DND-41 (cell line): ENCODE results near the gene CRTAC1.

Experiments used
- ATAC-seq: fragments of 200-7000 bp; cut with Tn5 transposase; 3 replicates; pipeline ENCODE4 v1.9.1; 2021; ENCODE audit warnings: low read depth; ENCODE audit not compliant: insufficient read depth
- DNase-seq: peaks from one replicate; pipeline ENCODE4 v3.0.0-alpha.2; 2020
- H2AFZ ChIP-seq: 2 replicates; pipeline ENCODE4 v1.6.0; 2012; ENCODE audit warnings: low read depth, low read length
- H3K27ac ChIP-seq: 2 replicates; pipeline ENCODE4 v1.5.1; 2012; ENCODE audit warnings: low read length, inconsistent platforms
- H3K27me3 ChIP-seq: fragments of 200-600 bp; sonication (generic); 2 replicates; pipeline ENCODE4 v1.6.0; 2012; ENCODE audit warnings: low read length, mild to moderate bottlenecking, inconsistent platforms; ENCODE audit not compliant: insufficient read depth, poor library complexity
- H3K36me3 ChIP-seq: 2 replicates; pipeline ENCODE4 v1.5.1; 2012; ENCODE audit warnings: low read length, inconsistent platforms; ENCODE audit not compliant: insufficient read depth
- H3K4me1 ChIP-seq: 2 replicates; pipeline ENCODE4 v1.5.1; 2012; ENCODE audit warnings: mild to moderate bottlenecking, low read length; ENCODE audit not compliant: insufficient read depth
- H3K4me2 ChIP-seq: 2 replicates; pipeline ENCODE4 v1.6.0; 2012; ENCODE audit warnings: mild to moderate bottlenecking, moderate library complexity, low read length, inconsistent platforms; ENCODE audit not compliant: insufficient read depth
- H3K4me3 ChIP-seq, 2 experiments: fragments of 200-600 bp in 1 of 2; shearing (Covaris generic) in 1 of 2; 2 replicates each; pipeline ENCODE4 v1.5.1; 2012 to 2016; ENCODE audit warnings: inconsistent platforms in 2 of 2, low read length in 2 of 2, mild to moderate bottlenecking in 2 of 2, low read depth in 1 of 2, moderate library complexity in 1 of 2
- H3K79me2 ChIP-seq: 2 replicates; pipeline ENCODE4 v1.6.0; 2012; ENCODE audit warnings: low read length, inconsistent platforms; ENCODE audit not compliant: insufficient read depth
- H3K9ac ChIP-seq: 2 replicates; pipeline ENCODE4 v1.6.0; 2012; ENCODE audit warnings: low read depth, mild to moderate bottlenecking, inconsistent platforms, low read length, moderate library complexity
- H3K9me3 ChIP-seq: 2 replicates; pipeline ENCODE4 v1.5.1; 2012; ENCODE audit warnings: low read length, moderate library complexity, mild to moderate bottlenecking, inconsistent platforms; ENCODE audit not compliant: insufficient read depth, severe bottlenecking
- H4K20me1 ChIP-seq: 2 replicates; pipeline ENCODE4 v1.6.0; 2012; ENCODE audit warnings: low read length; ENCODE audit not compliant: insufficient read depth
- EZH2 ChIP-seq: IDR thresholded peaks from 3 replicates; pipeline ENCODE4 v1.6.1; 2012; ENCODE audit warnings: borderline replicate concordance, low read depth, mild to moderate bottlenecking, moderate library complexity, low read length, inconsistent platforms; ENCODE audit not compliant: severe bottlenecking
- TF ChIP-seq, protein P1 (sequence below): IDR thresholded peaks from 2 replicates; pipeline ENCODE4 v1.5.1; 2012; ENCODE audit warnings: borderline replicate concordance, low read length, moderate library complexity, mild to moderate bottlenecking; ENCODE audit not compliant: poor library complexity, severe bottlenecking; ENCODE audit errors: extremely low read depth

Gene CRTAC1

DNA sequence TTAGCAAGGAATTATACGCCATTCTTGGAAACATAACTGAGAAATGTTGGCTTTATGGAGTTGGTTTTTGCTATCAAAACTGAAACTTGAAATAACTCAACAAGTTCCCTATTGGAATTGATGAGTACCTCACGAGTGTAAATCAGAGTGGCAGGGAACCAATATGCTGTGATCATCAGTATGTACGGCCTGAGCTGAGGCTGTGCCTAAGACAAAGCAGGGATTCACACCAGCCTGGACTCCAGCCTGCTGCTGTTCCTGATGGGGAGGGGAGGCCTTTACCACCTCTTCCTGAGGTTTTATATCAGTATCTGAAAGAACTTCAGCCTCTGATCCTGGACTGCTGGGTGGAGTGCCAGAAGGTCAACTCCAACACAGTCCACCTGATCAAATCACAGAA, 52.7 kb downstream of the CRTAC1 start:
- ATAC-seq = no peak
- no peaks in the 10 kb centered on the region for H3K4me1 ChIP-seq
- no peak for DNase-seq
- no peak overlapping the region for H3K27ac ChIP-seq
- H4K20me1 ChIP-seq = peaks cover 2% of the 10 kb centered on the region; the same call in 1 of the 2 replicates
- H3K79me2 ChIP-seq = no peaks in the 10 kb centered on the region
- no peaks in the 10 kb centered on the region for H3K9me3 ChIP-seq
- no peak overlapping the region for H3K9ac ChIP-seq
- H2AFZ ChIP-seq = no peak overlapping the region
- H3K27me3 ChIP-seq = peaks cover 6% of the 10 kb centered on the region
- H3K36me3 ChIP-seq = no peaks in the 10 kb centered on the region
- no peak overlapping the region for H3K4me2 ChIP-seq
- no peak overlapping the region for H3K4me3 ChIP-seq
- TF ChIP-seq EZH2 = no peak
- TF ChIP-seq, protein P1, sequence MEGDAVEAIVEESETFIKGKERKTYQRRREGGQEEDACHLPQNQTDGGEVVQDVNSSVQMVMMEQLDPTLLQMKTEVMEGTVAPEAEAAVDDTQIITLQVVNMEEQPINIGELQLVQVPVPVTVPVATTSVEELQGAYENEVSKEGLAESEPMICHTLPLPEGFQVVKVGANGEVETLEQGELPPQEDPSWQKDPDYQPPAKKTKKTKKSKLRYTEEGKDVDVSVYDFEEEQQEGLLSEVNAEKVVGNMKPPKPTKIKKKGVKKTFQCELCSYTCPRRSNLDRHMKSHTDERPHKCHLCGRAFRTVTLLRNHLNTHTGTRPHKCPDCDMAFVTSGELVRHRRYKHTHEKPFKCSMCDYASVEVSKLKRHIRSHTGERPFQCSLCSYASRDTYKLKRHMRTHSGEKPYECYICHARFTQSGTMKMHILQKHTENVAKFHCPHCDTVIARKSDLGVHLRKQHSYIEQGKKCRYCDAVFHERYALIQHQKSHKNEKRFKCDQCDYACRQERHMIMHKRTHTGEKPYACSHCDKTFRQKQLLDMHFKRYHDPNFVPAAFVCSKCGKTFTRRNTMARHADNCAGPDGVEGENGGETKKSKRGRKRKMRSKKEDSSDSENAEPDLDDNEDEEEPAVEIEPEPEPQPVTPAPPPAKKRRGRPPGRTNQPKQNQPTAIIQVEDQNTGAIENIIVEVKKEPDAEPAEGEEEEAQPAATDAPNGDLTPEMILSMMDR = no peak

DNA sequence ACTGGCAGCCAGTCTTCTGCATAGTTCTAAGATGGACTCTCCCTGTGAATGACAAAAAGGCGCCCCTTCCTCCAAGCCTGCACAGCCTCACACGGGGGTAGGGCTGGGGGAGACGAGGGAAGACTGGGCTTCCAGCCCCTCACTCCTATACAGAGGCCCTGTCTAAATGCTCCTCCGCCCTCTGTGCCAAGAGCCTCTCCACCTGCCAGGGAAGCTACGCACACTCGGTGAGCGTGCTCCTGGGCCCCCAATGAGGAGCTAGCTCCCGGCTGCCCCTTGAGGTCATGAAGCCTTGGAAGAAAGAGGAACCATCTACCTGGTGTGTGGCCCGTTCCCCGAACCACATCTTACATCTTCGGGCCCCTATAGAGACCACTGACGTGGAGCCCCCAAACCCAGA, 54.8 kb downstream of the CRTAC1 start:
- Histone ChIP-seq H3K4me3 (no peak overlapping the region), H3K4me2 (no peak overlapping the region), H3K4me1 (no peaks in the 10 kb centered on the region), H2AFZ (no peak overlapping the region), H3K79me2 (no peaks in the 10 kb centered on the region), H3K27me3 (peaks cover 6% of the 10 kb centered on the region), H3K9me3 (no peaks in the 10 kb centered on the region), H3K27ac (no peak overlapping the region), H4K20me1 (peaks cover 2% of the 10 kb centered on the region; the same call in 1 of the 2 replicates), H3K36me3 (no peaks in the 10 kb centered on the region), H3K9ac (no peak overlapping the region)
- TF ChIP-seq, protein P1 = no peak
- TF ChIP-seq EZH2 = no peak
- DNase-seq (no peak), ATAC-seq (no peak)

DNA sequence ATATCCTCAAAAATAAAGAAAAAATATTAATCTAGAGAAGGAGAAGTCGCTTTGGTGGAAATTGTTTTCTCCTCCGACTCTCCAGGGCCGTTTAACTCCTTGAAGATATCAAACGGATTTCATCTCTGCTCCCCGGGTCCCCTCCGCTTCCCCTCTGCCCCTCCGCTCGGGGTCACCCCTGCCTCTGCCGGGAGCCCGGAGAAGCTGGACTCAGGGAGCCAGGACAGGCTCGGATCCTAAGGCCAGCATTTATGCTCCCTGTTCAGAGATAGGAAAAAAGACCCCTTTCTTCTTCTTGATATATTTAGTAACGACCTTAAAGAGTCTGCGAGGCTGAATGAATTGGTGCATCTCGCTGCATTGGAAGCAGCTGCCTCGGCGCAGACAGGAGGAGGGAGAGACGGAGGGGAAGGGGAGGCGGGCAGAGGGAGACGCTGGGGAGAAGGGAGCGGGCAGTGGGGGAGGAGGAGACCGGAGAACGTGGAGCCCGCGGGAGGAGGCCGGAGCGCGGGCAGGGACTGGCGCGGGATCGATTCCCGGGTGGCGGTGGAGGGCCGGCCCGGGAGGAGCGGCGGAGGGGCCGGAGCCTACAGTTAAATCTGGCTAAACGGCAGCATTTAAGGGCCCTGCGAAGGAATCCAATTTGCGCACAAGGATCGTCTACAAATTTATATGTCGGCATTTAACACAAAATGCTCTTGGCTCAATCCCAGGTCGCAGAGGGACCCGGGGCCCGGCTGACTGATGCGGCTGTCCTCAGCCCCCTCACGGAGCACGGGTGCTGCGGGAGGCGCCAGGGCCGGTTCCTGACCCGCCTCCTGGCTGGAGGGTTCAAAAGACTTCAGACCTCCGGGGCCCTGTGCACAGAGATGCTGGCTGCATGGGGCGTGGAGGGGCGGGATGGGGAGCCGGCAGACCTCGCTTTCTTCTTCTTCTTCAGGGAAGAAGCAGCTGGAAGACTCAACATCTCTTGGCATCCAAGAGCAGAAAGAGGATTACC, 55.6 kb downstream of the CRTAC1 start:
- Histone ChIP-seq H3K27me3 (peaks cover 12% of the 10 kb centered on the region), H3K79me2 (no peaks in the 10 kb centered on the region), H4K20me1 (peaks cover 2% of the 10 kb centered on the region; the same call in 1 of the 2 replicates), H3K4me3 (no peak overlapping the region), H3K4me2 (no peak overlapping the region), H3K4me1 (no peaks in the 10 kb centered on the region), H3K27ac (no peak overlapping the region), H3K9ac (no peak overlapping the region), H3K36me3 (no peaks in the 10 kb centered on the region), H3K9me3 (no peaks in the 10 kb centered on the region), H2AFZ (no peak overlapping the region)
- TF ChIP-seq EZH2 = no peak
- TF ChIP-seq, protein P1 = no peak
- no peak for DNase-seq
- ATAC-seq = no peak
